Mesenchymal stem cell (in vitro differentiated cells and primary cell): ENCODE data around the gene FEV.

ENCODE experiments used
- DNase-seq: peaks from one replicate; pipeline ENCODE4 v3.0.0-alpha.2; 2013
- H2AFZ ChIP-seq: one replicate; pipeline ENCODE4 v1.6.1; 2013; ENCODE audit warnings: low read depth, mild to moderate bottlenecking, control low read depth, inconsistent platforms, low read length, moderate library complexity
- H2AK5ac ChIP-seq: 2 replicates; pipeline ENCODE4 v1.6.1; 2013; ENCODE audit warnings: low read length, moderate library complexity, mild to moderate bottlenecking, inconsistent platforms; ENCODE audit not compliant: severe bottlenecking
- H2BK120ac ChIP-seq: one replicate; pipeline ENCODE4 v1.6.1; 2013; ENCODE audit warnings: low read depth, mild to moderate bottlenecking, inconsistent platforms, low read length, moderate library complexity
- H2BK12ac ChIP-seq, 2 experiments: one replicate each; pipeline ENCODE4 v1.6.1; 2013; ENCODE audit warnings: inconsistent platforms in 2 of 2, low read length in 2 of 2, mild to moderate bottlenecking in 2 of 2, moderate library complexity in 2 of 2, control low read depth in 1 of 2
- H2BK15ac ChIP-seq: one replicate; pipeline ENCODE4 v1.6.1; 2013; ENCODE audit warnings: mild to moderate bottlenecking, low read depth, inconsistent platforms; ENCODE audit not compliant: poor library complexity, severe bottlenecking
- H2BK5ac ChIP-seq: 2 replicates; pipeline ENCODE4 v1.6.1; 2013; ENCODE audit warnings: low read depth, mild to moderate bottlenecking, low read length, control low read depth, inconsistent platforms; ENCODE audit not compliant: poor library complexity, severe bottlenecking
- H3K14ac ChIP-seq, 2 experiments: one replicate each; pipeline ENCODE4 v1.6.1; 2013; ENCODE audit warnings: inconsistent platforms in 2 of 2, low read length in 2 of 2, control low read depth in 1 of 2, mild to moderate bottlenecking in 1 of 2, moderate library complexity in 1 of 2
- H3K18ac ChIP-seq, 2 experiments: one replicate each; pipeline ENCODE4 v1.6.1; 2013; ENCODE audit warnings: inconsistent platforms in 2 of 2, low read length in 2 of 2, control low read depth in 1 of 2, low read depth in 1 of 2, mild to moderate bottlenecking in 1 of 2
- H3K23ac ChIP-seq, 2 experiments: one replicate each; pipeline ENCODE4 v1.6.1; 2013; ENCODE audit warnings: inconsistent platforms in 2 of 2, low read length in 2 of 2, mild to moderate bottlenecking in 2 of 2, moderate library complexity in 2 of 2, control low read depth in 1 of 2
- H3K27ac ChIP-seq: 2 replicates; pipeline ENCODE4 v1.5.1; 2013; ENCODE audit warnings: mild to moderate bottlenecking, moderate library complexity, low read length, control low read depth, inconsistent platforms; ENCODE audit not compliant: poor library complexity, severe bottlenecking
- H3K27me3 ChIP-seq, 2 experiments: 2 replicates each; pipeline versions ENCODE4 v1.6.1 to v1.7.0; 2013; ENCODE audit warnings: low read length in 2 of 2, mild to moderate bottlenecking in 2 of 2, moderate library complexity in 2 of 2, control low read depth in 1 of 2, inconsistent platforms in 1 of 2; ENCODE audit not compliant: control insufficient read depth in 1 of 2, insufficient read depth in 1 of 2
- H3K36me3 ChIP-seq, 2 experiments: 2 replicates each; pipeline versions ENCODE4 v1.6.1 to v1.7.0; 2013; ENCODE audit warnings: low read length in 2 of 2, control low read depth in 1 of 2, inconsistent platforms in 1 of 2, low read depth in 1 of 2, mild to moderate bottlenecking in 1 of 2; ENCODE audit not compliant: insufficient read depth in 2 of 2, control insufficient read depth in 1 of 2
- H3K4ac ChIP-seq, 2 experiments: one replicate each; pipeline ENCODE4 v1.6.1; 2013; ENCODE audit warnings: inconsistent platforms in 2 of 2, low read length in 2 of 2, mild to moderate bottlenecking in 2 of 2, moderate library complexity in 2 of 2, control low read depth in 1 of 2, low read depth in 1 of 2
- H3K4me1 ChIP-seq: 2 replicates; pipeline ENCODE4 v1.6.1; 2013; ENCODE audit warnings: low read depth, low read length, control low read depth; ENCODE audit not compliant: control insufficient read depth, insufficient read depth
- H3K4me2 ChIP-seq: 2 replicates; pipeline ENCODE4 v1.6.1; 2013; ENCODE audit warnings: low read length, mild to moderate bottlenecking, inconsistent platforms; ENCODE audit not compliant: poor library complexity, severe bottlenecking
- H3K4me3 ChIP-seq, 2 experiments: 2 replicates each; pipeline versions ENCODE4 v1.5.1 to v1.7.0; 2013; ENCODE audit warnings: low read length in 2 of 2, mild to moderate bottlenecking in 2 of 2, control low read depth in 1 of 2, low read depth in 1 of 2; ENCODE audit not compliant: insufficient read depth in 1 of 2
- H3K79me1 ChIP-seq: replicated peaks from 2 replicates; pipeline ENCODE4 v1.6.1; 2013; ENCODE audit warnings: mild to moderate bottlenecking, control low read depth, low read length, inconsistent platforms; ENCODE audit not compliant: poor library complexity, severe bottlenecking
- H3K9ac ChIP-seq: 2 replicates; pipeline ENCODE4 v1.7.0; 2013; ENCODE audit warnings: mild to moderate bottlenecking, low read length, moderate library complexity
- H3K9me3 ChIP-seq: 2 replicates; pipeline ENCODE4 v1.7.0; 2013; ENCODE audit warnings: mild to moderate bottlenecking, low read length; ENCODE audit not compliant: control insufficient read depth
- H4K8ac ChIP-seq: one replicate; pipeline ENCODE4 v1.6.1; 2013; ENCODE audit warnings: inconsistent platforms, mild to moderate bottlenecking, low read length, moderate library complexity
- H4K91ac ChIP-seq: one replicate; pipeline ENCODE4 v1.6.1; 2013; ENCODE audit warnings: mild to moderate bottlenecking, low read length, inconsistent platforms
- WGBS: methylation state at CpG from one replicate; pipeline ENCODE4 v1.1.7; 2013; ENCODE audit warnings: mixed read lengths; 5-methylcytosine and 5-hydroxymethylcytosine counted together

FEV gene

GRCh38 chr2:219022616-219023015 lies 37.6 kb upstream of the FEV start:
- no peak for DNase-seq

GRCh38 chr2:219022041-219022440 lies 37.1 kb upstream of the FEV start:
- Histone ChIP-seq H3K9ac (no peak overlapping the region), H3K4me2 (no peak overlapping the region), H3K36me3 (no peaks in the 10 kb centered on the region), H3K27ac (no peak overlapping the region), H3K18ac (no peak overlapping the region), H3K9me3 (no peaks in the 10 kb centered on the region), H3K4me3 (no peak overlapping the region), H2BK5ac (no peak overlapping the region), H3K27me3 (peaks cover 83 to 84% of the 10 kb centered on the region in 2 experiments), H2AK5ac (no peak overlapping the region), H4K8ac (no peak overlapping the region), H3K23ac (no peak overlapping the region), H2AFZ (no peak overlapping the region), H2BK120ac (no peak overlapping the region), H2BK15ac (no peak overlapping the region), H3K4ac (no peak overlapping the region), H2BK12ac (no peak overlapping the region), H3K14ac (no peak overlapping the region), H3K4me1 (no peaks in the 10 kb centered on the region), H4K91ac (no peak overlapping the region), H3K79me1 (no peaks in the 10 kb centered on the region)
- 82% methylated on average over 11 of the region's 12 CpGs for WGBS
- no peak for DNase-seq

More at GRCh38 chr2:219022616-219023015, 37.6 kb upstream of the FEV start:
- peaks cover 83 to 84% of the 10 kb centered on the region in 2 experiments for H3K27me3 ChIP-seq
- no peak overlapping the region for H2BK5ac ChIP-seq
- H2AFZ ChIP-seq = no peak overlapping the region
- no peak overlapping the region for H3K23ac ChIP-seq
- H2BK120ac ChIP-seq = no peak overlapping the region
- H4K91ac ChIP-seq = no peak overlapping the region
- no peaks in the 10 kb centered on the region for H3K79me1 ChIP-seq
- H3K4ac ChIP-seq = no peak overlapping the region
- no peak overlapping the region for H2BK12ac ChIP-seq
- no peak overlapping the region for H3K18ac ChIP-seq
- no peak overlapping the region for H3K4me3 ChIP-seq
- no peaks in the 10 kb centered on the region for H3K9me3 ChIP-seq
- no peak overlapping the region for H2AK5ac ChIP-seq
- no peak overlapping the region for H3K9ac ChIP-seq
- H3K14ac ChIP-seq = no peak overlapping the region
- WGBS = 69% methylated on average over 4 of the region's 5 CpGs
- no peak overlapping the region for H3K4me2 ChIP-seq
- no peak overlapping the region for H2BK15ac ChIP-seq
- no peaks in the 10 kb centered on the region for H3K4me1 ChIP-seq
- no peak overlapping the region for H3K27ac ChIP-seq
- H4K8ac ChIP-seq = no peak overlapping the region
- no peaks in the 10 kb centered on the region for H3K36me3 ChIP-seq

GRCh38 chr2:219021591-219021990 lies 36.6 kb upstream of the FEV start:
- H3K9me3 ChIP-seq = no peaks in the 10 kb centered on the region
- no peak overlapping the region for H2BK15ac ChIP-seq
- no peak overlapping the region for H3K18ac ChIP-seq
- H3K27ac ChIP-seq = no peak overlapping the region
- no peak overlapping the region for H3K4me3 ChIP-seq
- no peak overlapping the region for H2BK12ac ChIP-seq
- no peak overlapping the region for H3K4me2 ChIP-seq
- H3K79me1 ChIP-seq = no peaks in the 10 kb centered on the region
- no peak for DNase-seq
- 79% methylated on average over 9 of the region's 9 CpGs for WGBS
- H2AK5ac ChIP-seq = no peak overlapping the region
- H4K91ac ChIP-seq = no peak overlapping the region
- no peak overlapping the region for H3K23ac ChIP-seq
- H3K14ac ChIP-seq = no peak overlapping the region
- no peak overlapping the region for H2BK5ac ChIP-seq
- H3K9ac ChIP-seq = no peak overlapping the region
- peaks cover 84 to 85% of the 10 kb centered on the region in 2 experiments for H3K27me3 ChIP-seq
- no peak overlapping the region for H3K4ac ChIP-seq
- H4K8ac ChIP-seq = no peak overlapping the region
- no peak overlapping the region for H2BK120ac ChIP-seq
- H3K4me1 ChIP-seq = no peaks in the 10 kb centered on the region
- H3K36me3 ChIP-seq = no peaks in the 10 kb centered on the region
- no peak overlapping the region for H2AFZ ChIP-seq

GRCh38 chr2:219020604-219021365 lies 35.8 kb upstream of the FEV start:
- Histone ChIP-seq H3K27ac (no peak overlapping the region), H2BK120ac (no peak overlapping the region), H2AK5ac (no peak overlapping the region), H4K8ac (no peak overlapping the region), H2BK5ac (no peak overlapping the region), H3K4ac (no peak overlapping the region), H3K36me3 (no peaks in the 10 kb centered on the region), H2AFZ (no peak overlapping the region), H3K27me3 (peaks cover 80 to 90% of the 10 kb centered on the region in 2 experiments), H3K79me1 (no peaks in the 10 kb centered on the region), H3K18ac (no peak overlapping the region), H3K4me1 (no peaks in the 10 kb centered on the region), H3K9ac (no peak overlapping the region), H3K4me3 (no peak overlapping the region), H3K9me3 (no peaks in the 10 kb centered on the region), H3K23ac (no peak overlapping the region), H4K91ac (no peak overlapping the region), H3K14ac (no peak overlapping the region), H2BK12ac (no peak overlapping the region), H3K4me2 (no peak overlapping the region), H2BK15ac (no peak overlapping the region)
- 77% methylated on average over 7 of the region's 11 CpGs for WGBS
- no peak for DNase-seq
